ENCODE results near the gene UBXN11. TPM values are rescaled to one million over a fixed set of nuclear protein-coding genes. Genes with fewer than 3 reads are reported as not detected.

The UBXN11 gene
- total and polyA plus RNA-seq, 2 of the 13 experiments (the other 11 are each of a cell fraction or from before 2014, with no cell fraction given) = 9.3 to 10.4 TPM

DNA sequence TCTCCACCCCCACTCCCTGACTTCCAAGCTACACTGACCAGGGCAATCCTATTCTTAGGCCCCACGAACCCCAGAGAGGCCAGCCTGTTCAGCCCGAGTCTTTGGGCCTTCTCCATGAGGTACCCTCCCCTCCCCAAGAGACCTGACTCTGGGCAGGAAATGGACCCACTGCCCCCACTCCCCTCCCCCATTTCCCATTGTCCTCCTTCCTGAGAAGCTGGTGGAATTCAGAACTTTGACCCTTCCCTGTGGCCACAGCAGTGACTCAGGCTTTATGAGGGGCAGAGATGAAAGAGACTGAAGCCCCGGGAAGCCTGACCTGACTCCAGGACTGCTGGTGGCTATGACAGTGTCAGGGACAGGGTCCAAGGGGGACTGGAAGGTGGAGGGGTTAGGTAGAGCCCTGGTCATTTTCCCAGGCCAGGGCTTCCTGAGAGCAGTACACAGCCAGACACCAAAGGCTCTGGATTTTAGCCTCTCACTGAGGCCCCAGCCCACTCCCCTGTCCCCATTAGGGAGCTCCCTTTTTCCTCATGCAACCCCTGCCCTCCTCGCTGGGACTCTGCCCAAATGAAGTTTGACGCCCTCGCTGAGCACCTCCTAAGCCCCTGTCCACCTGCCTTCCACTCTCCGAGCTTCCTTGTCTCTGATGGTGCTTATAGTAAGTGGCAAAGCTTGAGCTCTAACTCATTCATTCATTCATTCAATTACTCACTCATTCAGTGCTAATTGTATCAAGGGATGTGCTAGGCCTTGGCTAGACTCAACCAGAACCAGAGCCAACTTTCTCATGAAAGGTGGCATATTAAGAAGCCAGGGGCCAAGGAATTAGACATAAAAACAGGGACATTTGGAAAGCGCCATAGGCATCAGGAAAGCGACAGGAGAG is 44.5 kb upstream of the UBXN11 start (continued):
- TF ChIP-seq, protein P1, sequence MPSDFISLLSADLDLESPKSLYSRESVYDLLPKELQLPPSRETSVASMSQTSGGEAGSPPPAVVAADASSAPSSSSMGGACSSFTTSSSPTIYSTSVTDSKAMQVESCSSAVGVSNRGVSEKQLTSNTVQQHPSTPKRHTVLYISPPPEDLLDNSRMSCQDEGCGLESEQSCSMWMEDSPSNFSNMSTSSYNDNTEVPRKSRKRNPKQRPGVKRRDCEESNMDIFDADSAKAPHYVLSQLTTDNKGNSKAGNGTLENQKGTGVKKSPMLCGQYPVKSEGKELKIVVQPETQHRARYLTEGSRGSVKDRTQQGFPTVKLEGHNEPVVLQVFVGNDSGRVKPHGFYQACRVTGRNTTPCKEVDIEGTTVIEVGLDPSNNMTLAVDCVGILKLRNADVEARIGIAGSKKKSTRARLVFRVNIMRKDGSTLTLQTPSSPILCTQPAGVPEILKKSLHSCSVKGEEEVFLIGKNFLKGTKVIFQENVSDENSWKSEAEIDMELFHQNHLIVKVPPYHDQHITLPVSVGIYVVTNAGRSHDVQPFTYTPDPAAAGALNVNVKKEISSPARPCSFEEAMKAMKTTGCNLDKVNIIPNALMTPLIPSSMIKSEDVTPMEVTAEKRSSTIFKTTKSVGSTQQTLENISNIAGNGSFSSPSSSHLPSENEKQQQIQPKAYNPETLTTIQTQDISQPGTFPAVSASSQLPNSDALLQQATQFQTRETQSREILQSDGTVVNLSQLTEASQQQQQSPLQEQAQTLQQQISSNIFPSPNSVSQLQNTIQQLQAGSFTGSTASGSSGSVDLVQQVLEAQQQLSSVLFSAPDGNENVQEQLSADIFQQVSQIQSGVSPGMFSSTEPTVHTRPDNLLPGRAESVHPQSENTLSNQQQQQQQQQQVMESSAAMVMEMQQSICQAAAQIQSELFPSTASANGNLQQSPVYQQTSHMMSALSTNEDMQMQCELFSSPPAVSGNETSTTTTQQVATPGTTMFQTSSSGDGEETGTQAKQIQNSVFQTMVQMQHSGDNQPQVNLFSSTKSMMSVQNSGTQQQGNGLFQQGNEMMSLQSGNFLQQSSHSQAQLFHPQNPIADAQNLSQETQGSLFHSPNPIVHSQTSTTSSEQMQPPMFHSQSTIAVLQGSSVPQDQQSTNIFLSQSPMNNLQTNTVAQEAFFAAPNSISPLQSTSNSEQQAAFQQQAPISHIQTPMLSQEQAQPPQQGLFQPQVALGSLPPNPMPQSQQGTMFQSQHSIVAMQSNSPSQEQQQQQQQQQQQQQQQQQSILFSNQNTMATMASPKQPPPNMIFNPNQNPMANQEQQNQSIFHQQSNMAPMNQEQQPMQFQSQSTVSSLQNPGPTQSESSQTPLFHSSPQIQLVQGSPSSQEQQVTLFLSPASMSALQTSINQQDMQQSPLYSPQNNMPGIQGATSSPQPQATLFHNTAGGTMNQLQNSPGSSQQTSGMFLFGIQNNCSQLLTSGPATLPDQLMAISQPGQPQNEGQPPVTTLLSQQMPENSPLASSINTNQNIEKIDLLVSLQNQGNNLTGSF (CRISPR knock-in tag; IDR thresholded peaks at IDR 0.05) = no peak
- TF ChIP-seq ZNF441 (CRISPR knock-in tag; IDR thresholded peaks at IDR 0.05; ENCODE audit: borderline replicate concordance) = no peak
- TF ChIP-seq STAT6 (CRISPR knock-in tag; IDR thresholded peaks at IDR 0.05; ENCODE audit: borderline replicate concordance) = peak; percentile 92
- TF ChIP-seq CREB1 (IDR thresholded peaks at IDR 0.05) = peak; percentile 69; the same call in 1 of the 2 replicates
- peak; percentile 88 for TF ChIP-seq CREB1 (CRISPR knock-in tag; IDR thresholded peaks at IDR 0.05)
- no peak; the same call in 1 of the 2 replicates for TF ChIP-seq KDM5A (IDR thresholded peaks at IDR 0.05; ENCODE audit: borderline replicate concordance, low read length)
- TF ChIP-seq BCLAF1 (IDR thresholded peaks at IDR 0.05) = no peak
- TF ChIP-seq SP140L (CRISPR knock-in tag; IDR thresholded peaks at IDR 0.05; ENCODE audit: borderline replicate concordance) = no peak
- peak; percentile 62 to 63; a peak in 3 of 4 replicates for TF ChIP-seq HMGXB4 (CRISPR knock-in tag; IDR thresholded peaks at IDR 0.05; ENCODE audit: borderline replicate concordance in 1 of 2, low read depth in 1 of 2)
- TF ChIP-seq ZFP36L2 (CRISPR knock-in tag; IDR thresholded peaks at IDR 0.05) = no peak
- no peak for TF ChIP-seq ZBTB2 (CRISPR knock-in tag; IDR thresholded peaks at IDR 0.05; ENCODE audit: low read depth)
- TF ChIP-seq SIN3A (IDR thresholded peaks at IDR 0.05; ENCODE audit: borderline replicate concordance, low read depth, low read length) = no peak; the same call in 1 of the 2 replicates
- TF ChIP-seq CHCHD3 (CRISPR knock-in tag; IDR thresholded peaks at IDR 0.05) = no peak
